HepG2 (cell line): Measurements from ENCODE around the gene GRB10. TPM values are rescaled to one million over a fixed set of nuclear protein-coding genes. Genes with fewer than 3 reads are reported as not detected.

Experiments used
- DDIT3 ChIP-seq: sonication (generic); formaldehyde crosslinking; IDR thresholded peaks from 2 replicates; pipeline ENCODE4 v1.4.0; 2020; ENCODE audit warnings: mild to moderate bottlenecking, missing genetic modification reagents
- IKZF5 ChIP-seq: IDR thresholded peaks from 2 replicates; pipeline ENCODE4 v1.6.1; 2018; ENCODE audit warnings: missing genetic modification reagents, mild to moderate bottlenecking, missing compliant biosample characterization
- NFIB ChIP-seq: sonication (generic); formaldehyde crosslinking; IDR thresholded peaks from 2 replicates; pipeline ENCODE4 v1.9.0; 2021; ENCODE audit warnings: missing genetic modification reagents, mild to moderate bottlenecking, borderline replicate concordance
- PAWR ChIP-seq: sonication (generic); formaldehyde crosslinking; IDR thresholded peaks from 2 replicates; pipeline ENCODE4 v1.4.0; 2020; ENCODE audit warnings: missing genetic modification reagents, mild to moderate bottlenecking, borderline replicate concordance
- PBX3 ChIP-seq: sonication (generic); formaldehyde crosslinking; IDR thresholded peaks from 2 replicates; pipeline ENCODE4 v1.8.1; 2023; ENCODE audit warnings: missing genetic modification reagents, inconsistent platforms, borderline replicate concordance
- PRDM15 ChIP-seq: sonication (generic); formaldehyde crosslinking; IDR thresholded peaks from 2 replicates; pipeline ENCODE4 v1.4.0; 2020; ENCODE audit warnings: missing genetic modification reagents
- SCMH1 ChIP-seq: sonication (generic); formaldehyde crosslinking; IDR thresholded peaks from 2 replicates; pipeline ENCODE4 v1.9.0; 2021; ENCODE audit warnings: missing genetic modification reagents, mild to moderate bottlenecking, borderline replicate concordance
- TERF1 ChIP-seq: sonication (generic); formaldehyde crosslinking; IDR thresholded peaks from 2 replicates; pipeline ENCODE4 v1.8.0; 2022; ENCODE audit warnings: mild to moderate bottlenecking, missing genetic modification reagents, moderate library complexity
- ZNF10 ChIP-seq: sonication (generic); formaldehyde crosslinking; IDR thresholded peaks from 2 replicates; pipeline ENCODE4 v1.4.0; 2020; ENCODE audit warnings: mild to moderate bottlenecking, low read depth, missing genetic modification reagents, borderline replicate concordance
- ZNF124 ChIP-seq: sonication (generic); formaldehyde crosslinking; IDR thresholded peaks from 2 replicates; pipeline ENCODE4 v1.4.0; 2020; ENCODE audit warnings: missing genetic modification reagents
- ZNF143 ChIP-seq: sonication (generic); formaldehyde crosslinking; IDR thresholded peaks from 2 replicates; pipeline ENCODE4 v1.4.0; 2020; ENCODE audit warnings: missing genetic modification reagents
- ZNF704 ChIP-seq: sonication (generic); formaldehyde crosslinking; IDR thresholded peaks from 2 replicates; pipeline ENCODE4 v1.8.1; 2023; ENCODE audit warnings: mild to moderate bottlenecking, inconsistent platforms, moderate library complexity, missing genetic modification reagents, borderline replicate concordance
- polyA plus RNA-seq, 8 experiments: library from polyadenylated mRNA; depleted of rRNA in 3 of 8; stranded (reverse) in 7 of 8; unstranded in 1 of 8; fragments of >200 nt; fragmentation: Illumina TruSeq in 4 of 8; extraction: Trizol in 4 of 8; gene quantifications; 2 replicates each; pipeline versions ENCODE4 v1.2.1 to v1.2.3, GENCODE V29; 2011 to 2016; ENCODE audit warnings: low read depth in 4 of 8, missing spikeins in 1 of 8, mixed read lengths in 1 of 8; ENCODE audit not compliant: insufficient read depth in 1 of 8
- total RNA-seq, 5 experiments: library from RNA; depleted of rRNA; stranded (reverse); fragments of >200 nt; fragmentation: Illumina TruSeq; extraction: Trizol; gene quantifications; 2 replicates each; pipeline ENCODE4 v1.2.3, GENCODE V29; 2016; ENCODE audit warnings: low read depth in 1 of 5

GRB10 gene
- total and polyA plus RNA-seq, 2 of the 13 experiments (the other 11 are each of a cell fraction or from before 2014, with no cell fraction given), result 4.0 to 6.8 TPM

- no peak for TF ChIP-seq DDIT3
- no peak for TF ChIP-seq PBX3
- no peak for TF ChIP-seq NFIB (CRISPR knock-in tag)
- TF ChIP-seq PRDM15 (CRISPR knock-in tag), result no peak
- TF ChIP-seq TERF1 (CRISPR knock-in tag), result no peak
- TF ChIP-seq ZNF704 (CRISPR knock-in tag), result no peak
- TF ChIP-seq ZNF143 (CRISPR knock-in tag), result no peak
- no peak for TF ChIP-seq IKZF5 (CRISPR knock-in tag)
- no peak for TF ChIP-seq PAWR (CRISPR knock-in tag)
- no peak for TF ChIP-seq ZNF124 (CRISPR knock-in tag)
- no peak for TF ChIP-seq SCMH1 (CRISPR knock-in tag)
- no peak for TF ChIP-seq ZNF10
These were observed 217.8 kb downstream of the GRB10 start, which contains the start of gene DDC (continued) for GRCh38 chr7:50564640-50565558.
